ENCODE measurements around the gene TXK.

DNA sequence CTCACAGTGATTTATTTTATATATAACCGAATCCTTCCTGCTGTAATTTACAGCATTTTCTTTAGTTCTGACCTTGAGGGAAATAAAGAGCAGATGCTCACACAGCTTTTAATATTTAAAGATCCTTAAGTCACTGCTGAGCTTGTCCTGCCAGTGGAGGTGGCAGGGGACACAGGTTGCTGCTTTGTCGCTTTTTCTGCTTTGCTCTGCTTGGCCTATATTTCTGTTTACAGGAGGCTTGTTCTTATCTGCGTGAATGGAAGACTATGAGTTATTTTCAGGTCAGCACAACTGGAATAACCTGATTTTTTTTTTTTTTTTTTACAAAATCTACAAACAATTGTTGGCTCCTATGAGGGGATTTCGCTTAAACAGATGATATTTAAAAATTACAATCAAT, 2.3 kb downstream of the TXK start:
- TF ChIP-seq CTCF (IDR thresholded peaks at IDR 0.05; ENCODE audit: insufficient read depth, low read depth, low read length): no peak
- TF ChIP-seq EZH2 (IDR thresholded peaks at IDR 0.05; ENCODE audit: insufficient read depth, low read length): no peak

Measured in astrocyte (in vitro differentiated cells and primary cell).